LNCaP clone FGC (cell line): ENCODE data around the gene MYO15A.

Experiments used
- DNase-seq: peaks from one replicate; pipeline ENCODE4 v3.0.0-alpha.2; 2011; ENCODE audit warnings: low read depth
- H3K4me3 ChIP-seq: 2 replicates; pipeline ENCODE4 v1.5.1; 2011; ENCODE audit warnings: mild to moderate bottlenecking, low read depth, low read length, control low read depth
- TF ChIP-seq, protein P1 (sequence below): IDR thresholded peaks from 2 replicates; pipeline ENCODE4 v1.5.1; 2012; ENCODE audit warnings: mild to moderate bottlenecking; ENCODE audit not compliant: control insufficient read depth, insufficient read depth; ENCODE audit errors: extremely low read depth

The MYO15A gene

DNA sequence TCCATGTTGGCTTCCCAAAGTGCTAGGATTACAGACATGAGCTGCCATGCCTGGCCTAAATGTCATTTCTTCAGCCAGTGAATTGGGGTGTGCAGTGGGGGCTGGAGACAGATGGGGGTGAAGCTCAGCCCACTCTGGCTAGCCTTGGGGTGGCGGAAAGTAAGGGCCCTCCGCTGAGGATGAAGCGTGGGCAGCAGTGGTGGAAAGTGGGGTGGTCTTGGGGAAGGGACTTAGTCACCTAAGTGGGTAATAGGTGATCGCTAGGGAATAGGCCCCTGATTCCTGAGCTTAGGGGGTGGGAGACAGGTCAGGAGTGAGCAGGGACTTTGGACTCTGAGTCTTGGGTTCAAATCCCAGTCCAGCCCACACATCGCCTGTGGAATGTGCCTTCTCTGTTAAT lies 119.1 kb downstream of the MYO15A start:
- TF ChIP-seq, protein P1, sequence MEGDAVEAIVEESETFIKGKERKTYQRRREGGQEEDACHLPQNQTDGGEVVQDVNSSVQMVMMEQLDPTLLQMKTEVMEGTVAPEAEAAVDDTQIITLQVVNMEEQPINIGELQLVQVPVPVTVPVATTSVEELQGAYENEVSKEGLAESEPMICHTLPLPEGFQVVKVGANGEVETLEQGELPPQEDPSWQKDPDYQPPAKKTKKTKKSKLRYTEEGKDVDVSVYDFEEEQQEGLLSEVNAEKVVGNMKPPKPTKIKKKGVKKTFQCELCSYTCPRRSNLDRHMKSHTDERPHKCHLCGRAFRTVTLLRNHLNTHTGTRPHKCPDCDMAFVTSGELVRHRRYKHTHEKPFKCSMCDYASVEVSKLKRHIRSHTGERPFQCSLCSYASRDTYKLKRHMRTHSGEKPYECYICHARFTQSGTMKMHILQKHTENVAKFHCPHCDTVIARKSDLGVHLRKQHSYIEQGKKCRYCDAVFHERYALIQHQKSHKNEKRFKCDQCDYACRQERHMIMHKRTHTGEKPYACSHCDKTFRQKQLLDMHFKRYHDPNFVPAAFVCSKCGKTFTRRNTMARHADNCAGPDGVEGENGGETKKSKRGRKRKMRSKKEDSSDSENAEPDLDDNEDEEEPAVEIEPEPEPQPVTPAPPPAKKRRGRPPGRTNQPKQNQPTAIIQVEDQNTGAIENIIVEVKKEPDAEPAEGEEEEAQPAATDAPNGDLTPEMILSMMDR: no peak
- no peak for DNase-seq
- no peak overlapping the region for H3K4me3 ChIP-seq

DNA sequence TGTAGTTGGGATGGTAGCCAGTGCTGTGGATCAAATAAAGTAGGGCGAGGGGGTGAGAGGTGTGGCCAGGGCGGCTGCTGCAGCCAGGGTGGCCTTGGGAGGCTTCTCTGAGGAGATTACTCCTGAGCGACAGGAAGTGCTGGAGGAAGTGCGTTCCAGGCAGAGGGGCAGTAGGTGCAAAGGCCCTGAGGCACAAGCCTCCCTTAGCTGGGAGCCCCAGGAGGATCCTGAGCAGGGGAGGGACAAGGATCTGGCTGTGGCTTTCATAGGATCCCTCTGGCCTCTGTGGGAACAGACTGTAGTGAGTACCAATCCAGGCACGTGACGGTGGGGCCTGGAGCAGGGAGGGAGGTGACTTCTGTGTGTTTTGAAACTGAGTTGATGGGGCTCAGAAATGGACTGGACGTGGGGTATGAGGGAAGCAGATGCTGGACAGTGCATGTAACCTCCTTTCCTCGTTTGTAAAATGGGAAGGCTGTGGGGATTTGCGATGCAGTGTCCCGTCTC lies 119.7 kb downstream of the MYO15A start:
- H3K4me3 ChIP-seq: no peak overlapping the region
- DNase-seq: no peak
- TF ChIP-seq, protein P1: no peak

DNA sequence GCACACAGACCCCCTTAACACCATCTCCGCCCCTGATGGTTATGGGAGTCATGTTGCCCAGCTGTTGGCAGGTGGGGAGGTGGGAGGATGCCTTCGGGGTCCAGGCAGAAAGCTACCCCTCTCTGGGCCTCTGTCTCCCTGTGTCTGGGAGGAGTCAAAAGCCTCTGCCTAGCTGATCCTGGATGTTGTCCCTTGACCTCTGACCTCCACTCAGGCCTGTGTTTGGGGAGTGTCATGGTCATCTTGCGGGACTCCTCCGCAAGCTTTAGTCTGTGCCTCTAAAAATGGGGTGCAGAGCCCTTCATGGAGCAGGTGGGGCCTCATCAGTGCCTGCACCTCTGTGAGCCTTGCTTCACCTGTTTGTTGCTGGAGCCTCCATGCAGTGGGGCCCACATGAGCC lies 120.7 kb downstream of the MYO15A start:
- no peak overlapping the region for H3K4me3 ChIP-seq
- TF ChIP-seq, protein P1: no peak
- no peak for DNase-seq
